GM21786 (cell line): Measurements from ENCODE around the gene INSYN2B.

Experiments used
- ATAC-seq: cut with Tn5 transposase; IDR thresholded peaks from one replicate; pipeline ENCODE4 v1.9.1; 2021; ENCODE audit not compliant: unreplicated experiment

Gene INSYN2B

DNA sequence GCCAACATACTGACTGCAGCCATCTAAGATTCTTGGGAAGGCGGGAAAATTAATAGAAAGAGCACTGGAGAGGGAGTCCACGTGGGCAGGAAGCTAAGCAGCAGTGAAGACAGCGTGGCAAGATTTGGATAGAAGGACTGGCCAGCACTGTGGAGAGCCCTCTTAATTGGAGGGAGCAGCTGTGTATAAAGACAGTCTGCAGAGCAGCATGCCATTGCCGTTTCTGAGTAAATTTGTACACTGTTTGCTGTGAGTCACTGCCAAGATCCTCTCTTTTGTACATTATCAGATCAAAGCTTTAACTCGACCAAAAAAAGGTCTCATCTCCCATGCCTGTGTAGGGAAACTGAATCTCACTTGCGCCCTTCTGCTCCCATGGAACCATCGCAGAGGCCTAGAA, 45.3 kb downstream of the INSYN2B start:
- no peak for ATAC-seq

DNA sequence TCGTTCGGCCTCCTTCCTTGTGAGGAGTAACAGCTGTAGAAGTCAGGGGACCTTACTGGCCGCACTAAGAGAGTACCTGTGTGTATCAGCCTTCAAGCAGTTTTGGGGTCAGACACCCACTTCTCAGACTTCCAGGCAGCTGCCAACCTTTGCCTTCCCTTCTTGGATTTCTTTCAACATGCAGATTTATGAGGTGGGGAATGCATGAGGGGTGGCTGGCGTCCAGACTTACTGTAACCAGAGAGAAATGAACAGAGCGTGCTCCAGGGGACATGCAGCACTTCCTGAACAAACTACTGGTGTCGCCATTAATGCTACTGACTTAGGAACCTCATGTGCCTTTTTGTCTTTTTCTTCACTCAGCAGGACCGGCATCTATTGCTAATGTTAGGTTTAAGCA, 46.7 kb downstream of the INSYN2B start:
- no peak for ATAC-seq

DNA sequence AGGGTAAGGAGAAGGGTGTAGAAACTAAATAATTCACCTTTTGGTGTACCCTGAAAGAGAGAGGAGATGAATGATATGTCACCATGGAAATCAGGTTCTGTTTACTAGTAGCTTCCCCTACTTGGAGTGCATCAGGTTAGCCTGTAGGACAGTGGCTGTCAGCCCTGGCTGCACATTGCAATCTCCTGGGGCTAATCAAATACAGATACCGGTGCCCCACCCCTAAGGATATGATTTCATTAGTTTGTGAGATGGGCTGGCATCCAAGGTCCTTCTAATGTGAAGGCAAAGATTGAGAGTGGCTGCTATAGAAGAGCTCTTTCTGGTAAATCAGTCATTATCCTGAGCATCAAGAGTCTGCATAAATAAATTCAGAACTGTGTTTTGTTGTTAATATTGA, 47.2 kb downstream of the INSYN2B start:
- ATAC-seq: no peak

DNA sequence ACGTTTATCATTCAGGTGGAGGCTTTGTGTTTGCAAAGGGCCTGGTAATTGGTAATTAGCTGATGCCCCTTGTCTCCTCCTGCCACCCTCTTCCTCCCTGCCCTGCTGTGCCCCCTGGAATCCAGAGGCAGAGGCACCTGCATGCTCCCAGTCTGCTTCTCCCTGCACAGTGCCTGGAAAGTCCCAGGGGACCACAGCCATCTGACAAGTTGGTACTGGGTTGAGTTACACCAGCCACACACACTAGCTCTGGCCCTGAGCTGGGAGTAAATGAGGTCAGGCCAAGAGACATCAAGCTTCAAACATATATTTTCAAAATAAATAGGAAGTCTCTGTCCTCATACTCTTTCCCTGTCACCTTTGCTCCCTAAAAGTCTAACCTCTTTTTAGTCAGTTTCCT, 56.3 kb downstream of the INSYN2B start:
- ATAC-seq: peak; percentile 74

DNA sequence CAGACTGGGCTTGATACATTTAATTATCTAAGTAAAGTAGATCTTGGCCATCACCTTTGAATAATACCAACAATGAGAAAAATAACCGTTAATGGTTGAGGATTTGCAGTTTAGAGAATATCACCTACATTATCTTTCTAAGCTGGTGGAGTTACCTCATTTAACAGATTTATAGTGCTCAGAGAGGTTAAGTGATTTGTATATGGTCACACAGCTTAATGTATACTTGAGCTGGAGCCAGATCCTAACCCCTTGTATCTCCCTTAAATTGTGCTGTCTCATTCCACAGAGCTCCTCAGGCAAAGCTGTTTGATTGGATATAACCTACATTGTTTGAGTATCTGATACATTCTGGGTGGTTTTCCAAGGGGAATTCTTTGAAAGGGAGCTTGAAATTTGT, 57.8 kb downstream of the INSYN2B start:
- ATAC-seq: no peak

DNA sequence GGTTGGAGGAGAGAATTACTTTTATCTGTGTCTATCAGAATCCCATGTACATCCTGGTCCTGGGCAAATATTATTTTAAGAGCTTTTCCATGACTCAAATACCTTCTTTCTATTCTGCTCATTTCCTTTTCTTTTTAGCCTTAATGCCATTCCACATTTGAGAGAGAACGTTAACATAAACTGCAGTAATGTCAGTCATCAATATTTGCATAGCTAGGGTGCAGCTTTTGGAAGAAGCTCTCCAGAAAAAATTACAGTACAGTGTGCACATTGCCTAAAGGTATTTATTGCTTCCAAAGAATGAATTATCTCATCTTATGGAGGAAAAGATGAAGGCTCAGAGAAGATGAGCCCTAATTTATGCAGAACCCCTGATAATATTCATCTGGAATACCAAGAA, 58.3 kb downstream of the INSYN2B start:
- no peak for ATAC-seq

DNA sequence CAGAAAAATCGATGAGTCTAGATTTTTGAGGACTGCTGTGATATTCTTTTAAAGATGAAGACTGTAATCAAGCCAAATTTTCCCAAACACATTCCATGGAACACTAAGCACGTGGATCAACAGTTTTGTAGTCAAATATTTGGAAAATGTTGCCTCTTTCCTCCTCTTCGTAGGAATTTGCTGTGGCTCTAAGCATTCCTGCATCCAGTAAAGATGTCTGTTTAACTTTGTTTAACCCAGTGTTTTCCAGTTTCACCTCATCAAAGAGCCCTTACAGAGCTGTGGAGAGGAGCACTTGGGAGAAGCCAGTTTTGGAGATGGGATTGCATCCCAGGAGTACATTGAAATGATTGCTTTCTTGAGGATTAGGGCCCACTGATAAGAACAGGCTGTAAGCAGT, 58.9 kb downstream of the INSYN2B start:
- no peak for ATAC-seq

DNA sequence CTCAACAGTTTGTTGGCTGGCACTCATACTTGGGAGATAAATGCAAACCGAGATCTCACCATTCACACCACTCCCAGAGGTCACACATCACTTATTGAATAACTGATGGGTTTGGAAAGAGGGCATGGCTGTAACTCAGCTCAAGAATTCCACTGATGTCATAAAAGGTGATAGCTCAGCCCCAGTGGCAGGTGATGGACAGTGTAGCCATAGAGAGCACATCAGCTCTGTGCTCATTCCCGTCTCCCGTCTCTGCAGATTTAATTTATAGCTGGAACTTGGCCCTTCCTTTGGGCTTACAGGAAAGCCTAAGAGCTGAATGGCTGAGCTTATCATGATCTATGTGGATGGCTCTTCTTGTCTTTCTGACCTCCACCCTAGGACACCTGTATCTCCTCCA, 59.8 kb downstream of the INSYN2B start:
- no peak for ATAC-seq

DNA sequence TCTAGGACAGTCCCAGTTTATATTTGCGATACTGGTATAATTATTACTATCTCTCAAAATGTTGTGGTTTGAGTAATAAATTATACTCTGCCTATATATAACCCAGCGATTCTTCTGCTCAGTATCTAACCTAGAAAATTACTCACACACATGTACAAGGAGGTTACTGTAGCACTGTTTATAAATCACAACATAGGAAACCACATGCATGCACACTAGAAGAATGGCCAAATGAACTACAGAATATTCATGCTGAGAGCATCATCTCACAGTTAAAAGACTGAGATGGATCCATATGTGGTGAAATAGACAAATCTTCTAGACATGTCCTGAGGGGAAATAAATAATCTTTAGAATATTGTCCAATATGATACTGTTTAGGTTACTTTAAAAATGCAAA, 62.1 kb downstream of the INSYN2B start:
- ATAC-seq: no peak

DNA sequence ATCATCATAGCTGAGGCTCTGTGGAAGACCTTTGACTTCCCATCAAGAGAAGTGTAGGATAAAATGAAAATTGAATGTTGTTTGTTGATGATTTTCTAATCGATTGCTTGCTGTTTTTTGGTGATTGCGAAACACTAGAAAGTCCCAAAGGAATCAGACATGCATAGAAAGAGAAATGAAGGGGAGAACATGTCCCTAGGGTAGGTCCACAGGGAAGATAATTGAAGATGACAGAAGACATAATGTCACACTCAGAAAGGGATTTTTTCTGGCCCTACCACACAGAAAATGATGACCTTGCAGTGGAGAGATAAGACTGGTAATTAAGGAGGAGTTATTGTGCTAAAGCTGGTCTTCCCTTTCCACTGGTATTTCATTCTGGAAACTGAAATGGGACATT, 62.8 kb downstream of the INSYN2B start:
- no peak for ATAC-seq

DNA sequence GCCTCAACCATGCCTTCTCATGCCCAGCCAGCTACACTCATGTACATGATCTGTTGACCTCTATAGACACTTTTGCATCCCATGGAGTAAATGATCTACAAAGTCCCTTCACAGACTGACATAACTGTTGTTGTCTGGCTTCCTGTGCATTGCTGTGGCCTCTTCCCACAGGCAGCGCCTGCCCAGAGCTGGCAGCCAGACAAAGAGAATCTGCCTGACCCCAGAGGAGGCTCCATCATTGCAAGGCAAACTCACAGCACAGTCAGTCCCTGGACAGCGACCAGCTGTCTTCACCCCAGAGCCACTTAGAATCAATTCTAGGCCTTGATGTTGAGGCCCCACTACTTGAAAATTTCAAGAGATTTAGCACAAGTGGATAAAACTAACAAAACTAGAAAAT, 65.5 kb downstream of the INSYN2B start:
- no peak for ATAC-seq

DNA sequence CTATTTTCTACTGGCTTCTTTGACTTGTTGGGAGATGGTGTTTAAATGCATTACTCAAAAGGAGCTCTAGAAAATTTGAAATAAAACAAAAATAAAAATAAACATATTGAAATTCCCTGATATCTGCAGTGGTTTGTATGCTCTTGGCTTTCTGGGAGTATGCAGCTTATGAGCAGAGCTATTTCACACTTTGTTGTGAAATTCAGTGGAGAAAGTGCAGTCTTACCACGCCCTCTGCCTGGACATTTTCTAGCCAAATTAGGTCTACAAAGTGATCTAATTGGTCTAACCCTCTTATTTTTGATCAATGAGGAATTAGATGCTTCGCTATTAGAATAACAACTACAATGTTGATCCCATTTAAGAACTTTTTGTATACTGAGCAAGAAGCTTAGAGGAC, 66.8 kb downstream of the INSYN2B start:
- ATAC-seq: no peak

DNA sequence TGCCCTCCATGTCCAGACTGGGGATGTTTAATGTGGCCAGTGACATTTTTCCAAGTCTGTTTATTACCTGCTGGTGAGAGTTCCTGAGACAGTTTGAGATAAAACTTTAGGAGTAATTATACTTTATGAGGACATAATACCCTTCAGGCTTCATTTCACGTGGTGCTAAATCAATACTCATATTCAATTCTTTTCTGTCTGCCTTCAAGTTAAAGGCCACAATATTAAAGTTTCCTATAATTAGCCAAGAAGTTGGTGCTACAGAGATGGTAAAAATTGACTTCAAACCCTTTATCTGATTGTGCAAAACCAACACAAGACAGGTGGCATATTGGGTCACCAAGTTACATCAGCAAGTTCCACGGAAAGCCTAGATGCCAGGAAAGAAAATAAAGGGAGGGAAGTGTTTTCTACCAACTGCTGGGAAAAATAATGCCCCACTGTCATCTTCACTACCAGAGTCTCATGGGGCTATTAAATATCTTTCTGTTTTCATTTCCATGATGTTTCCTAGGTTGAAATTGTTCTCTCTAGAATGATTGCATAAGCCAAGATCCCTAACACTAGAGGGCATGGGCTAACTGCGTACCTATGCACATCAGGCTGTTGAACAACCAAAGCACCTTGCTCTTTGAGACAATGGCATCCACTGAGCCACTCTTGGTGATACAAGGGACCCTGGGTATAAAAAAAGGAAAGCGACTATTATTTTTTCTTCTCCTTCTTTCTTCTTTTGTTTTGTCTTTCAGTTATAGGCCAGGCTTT, 68.7 kb downstream of the INSYN2B start:
- ATAC-seq: no peak

DNA sequence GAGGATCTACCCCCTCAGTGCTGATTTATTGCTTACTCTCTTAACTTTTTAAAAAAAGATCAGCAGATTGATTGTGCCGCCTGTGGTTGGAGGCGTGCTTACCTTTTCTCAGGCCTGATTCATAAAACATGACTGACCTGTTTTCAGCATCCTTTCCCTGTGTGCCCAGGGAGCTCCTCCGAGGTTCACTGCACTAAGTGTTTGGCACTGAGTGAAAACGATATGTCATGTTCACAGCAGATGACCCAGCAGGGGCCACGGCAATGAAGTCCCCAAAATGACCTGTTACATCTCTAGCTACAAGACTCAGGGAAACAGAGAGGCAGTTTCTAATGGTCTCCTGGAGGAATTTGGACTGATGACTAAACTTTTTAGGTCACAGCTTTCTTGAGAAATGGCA, 69.9 kb downstream of the INSYN2B start:
- ATAC-seq: no peak

DNA sequence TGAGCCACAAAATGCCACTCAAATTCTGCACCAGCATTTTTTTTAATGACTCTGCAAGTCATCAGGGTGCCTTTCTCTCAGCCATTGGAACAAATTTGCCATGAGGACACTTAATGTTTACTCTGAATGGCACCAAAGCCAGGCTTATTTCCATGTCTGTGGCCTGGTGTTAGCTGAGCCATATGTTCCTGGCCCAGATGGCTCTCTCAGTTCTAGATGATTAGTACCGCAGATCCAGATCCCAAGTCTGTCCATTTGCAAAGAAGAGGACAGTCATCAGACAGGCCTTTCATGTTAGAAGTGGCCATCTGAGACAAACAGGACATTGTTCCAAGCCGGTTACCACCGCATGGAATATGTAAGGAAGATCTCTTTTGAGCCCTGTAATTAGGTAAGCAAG, 70.3 kb downstream of the INSYN2B start:
- ATAC-seq: no peak

DNA sequence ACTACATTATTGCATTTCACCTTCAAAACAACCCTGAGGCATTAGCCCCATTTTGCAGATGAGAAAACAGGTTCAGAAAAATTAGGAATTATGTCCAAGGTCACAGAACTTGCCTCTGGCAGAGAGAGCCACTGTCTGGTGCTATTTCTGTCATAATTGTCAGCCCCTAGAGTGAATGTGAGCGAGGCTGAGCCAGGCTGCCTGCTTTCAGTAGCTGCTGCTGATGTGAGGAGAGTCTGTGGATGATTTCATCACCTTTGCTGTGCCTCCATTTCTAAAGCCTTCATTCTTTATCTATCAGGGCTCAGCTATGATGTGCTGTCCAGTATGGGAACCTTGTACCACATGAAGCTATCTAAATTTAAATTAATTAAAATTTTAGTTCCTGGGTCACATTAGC, 71.4 kb downstream of the INSYN2B start:
- ATAC-seq: no peak

DNA sequence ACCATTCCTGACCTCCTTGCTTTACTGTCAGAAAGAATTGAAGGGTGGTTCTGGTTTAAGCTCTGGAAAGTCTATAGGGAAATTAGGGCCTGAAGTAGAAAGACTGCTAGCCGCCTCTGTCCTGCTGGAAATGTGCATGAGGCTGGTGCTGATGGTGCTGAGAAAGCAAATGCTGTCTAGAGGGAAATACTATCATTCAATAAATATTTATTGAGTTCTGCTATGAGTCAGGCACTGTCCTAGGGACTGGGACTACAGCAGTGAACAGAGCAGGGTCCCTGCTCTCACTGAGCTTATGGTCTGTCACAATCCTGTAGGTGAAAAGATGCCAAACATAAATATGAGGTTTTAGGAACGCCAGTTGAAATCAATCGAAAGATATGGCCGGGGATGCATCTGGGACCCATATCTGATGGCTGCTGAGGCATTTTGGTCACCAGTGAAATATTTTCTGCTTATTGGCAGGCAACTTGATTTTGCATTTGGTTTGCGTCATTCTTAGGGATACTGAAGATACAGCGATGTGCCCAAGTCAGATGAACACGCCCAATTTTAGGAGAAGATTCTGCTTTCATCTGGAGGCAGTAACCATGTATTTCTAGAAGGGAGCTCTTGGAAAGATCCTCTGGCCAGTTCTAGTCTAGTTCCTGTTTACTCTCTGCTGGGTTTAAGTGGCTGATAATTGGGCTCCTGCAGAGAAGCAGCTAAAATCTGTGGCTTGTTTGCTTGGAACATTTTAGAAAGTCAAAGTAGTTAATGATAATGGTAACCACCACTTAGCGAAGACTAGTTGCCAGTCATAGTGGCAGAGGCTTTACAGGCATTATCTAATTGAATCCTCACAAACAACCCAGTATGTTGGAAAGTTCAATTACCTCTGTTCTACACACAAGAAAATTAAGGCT, 73.3 kb downstream of the INSYN2B start:
- no peak for ATAC-seq

DNA sequence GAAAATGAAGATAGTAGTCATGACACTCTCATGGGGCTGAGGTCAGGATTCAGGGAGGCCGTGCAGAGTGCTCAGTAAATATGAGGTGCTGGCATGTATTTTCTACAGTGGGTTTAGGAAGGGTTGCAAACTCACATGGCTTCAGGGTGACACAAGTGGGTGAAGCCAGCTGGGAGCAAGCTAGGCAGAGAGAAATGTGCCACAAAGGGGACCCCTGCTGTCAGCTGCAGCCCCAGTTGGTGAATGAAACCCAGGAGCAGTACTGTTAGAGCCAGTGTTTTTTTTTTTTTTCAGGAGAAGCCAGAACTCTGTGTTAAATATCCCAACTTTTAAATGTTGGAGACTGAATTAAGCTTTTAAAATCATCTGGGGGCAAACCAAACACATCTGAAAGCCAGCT, 75.3 kb downstream of the INSYN2B start:
- ATAC-seq: no peak

DNA sequence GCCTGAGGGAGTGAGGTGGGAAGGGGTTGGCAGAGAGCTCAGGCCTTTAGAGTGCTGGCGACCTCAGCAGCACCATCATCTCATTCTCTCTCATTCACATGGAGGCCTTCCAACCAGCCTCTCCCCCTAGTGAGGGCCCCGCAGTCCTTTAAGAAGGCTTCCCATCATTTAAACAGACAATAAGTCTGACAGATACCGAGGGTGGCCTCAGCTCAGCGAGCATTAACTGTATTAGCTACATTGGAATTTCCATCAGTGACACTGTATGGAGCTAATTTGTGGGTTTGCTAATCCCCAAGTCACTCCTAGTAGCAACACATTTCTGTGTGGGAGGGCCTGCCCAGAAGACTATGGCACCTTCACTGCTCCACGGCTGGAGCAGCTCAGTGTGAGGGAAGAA, 75.8 kb downstream of the INSYN2B start:
- no peak for ATAC-seq

DNA sequence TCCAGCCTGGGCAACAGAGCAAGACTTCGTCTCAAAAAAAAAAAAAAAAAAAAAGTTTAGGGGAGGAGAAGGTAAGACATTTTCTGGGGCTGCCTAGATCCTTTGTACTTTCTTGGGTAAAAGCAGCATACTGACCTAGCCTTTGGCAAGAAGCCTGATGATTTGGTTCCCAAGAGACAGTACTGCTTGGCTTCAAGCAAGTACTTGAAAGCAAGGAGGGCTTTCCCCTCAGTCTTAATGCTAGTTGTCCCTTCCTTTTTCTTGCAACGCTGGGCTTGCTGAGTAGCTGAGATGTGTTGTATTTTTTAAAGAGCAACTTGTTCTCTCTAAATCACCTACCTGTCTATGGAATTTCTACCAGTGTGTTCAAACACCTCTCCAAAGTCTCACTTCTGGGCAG, 76.2 kb downstream of the INSYN2B start:
- ATAC-seq: no peak

DNA sequence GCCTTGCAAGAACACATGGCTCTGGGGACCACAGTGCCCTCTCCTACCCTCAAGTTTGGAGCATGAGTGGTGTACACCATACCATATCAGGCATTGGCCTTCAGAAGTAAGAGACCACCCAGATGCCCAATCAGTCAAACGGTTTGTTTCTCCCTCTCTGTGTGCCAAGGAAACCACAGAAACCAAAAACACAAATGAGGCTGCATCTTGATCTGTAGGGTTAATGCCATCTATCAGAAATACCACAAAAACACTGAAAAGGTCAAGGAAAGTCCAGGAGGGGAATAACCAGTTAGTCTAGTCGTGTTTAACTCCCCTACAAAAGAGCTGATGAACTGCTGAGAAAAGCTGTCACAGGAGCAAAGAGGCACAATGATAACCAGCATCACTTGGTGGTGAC, 78.4 kb downstream of the INSYN2B start:
- ATAC-seq: no peak

DNA sequence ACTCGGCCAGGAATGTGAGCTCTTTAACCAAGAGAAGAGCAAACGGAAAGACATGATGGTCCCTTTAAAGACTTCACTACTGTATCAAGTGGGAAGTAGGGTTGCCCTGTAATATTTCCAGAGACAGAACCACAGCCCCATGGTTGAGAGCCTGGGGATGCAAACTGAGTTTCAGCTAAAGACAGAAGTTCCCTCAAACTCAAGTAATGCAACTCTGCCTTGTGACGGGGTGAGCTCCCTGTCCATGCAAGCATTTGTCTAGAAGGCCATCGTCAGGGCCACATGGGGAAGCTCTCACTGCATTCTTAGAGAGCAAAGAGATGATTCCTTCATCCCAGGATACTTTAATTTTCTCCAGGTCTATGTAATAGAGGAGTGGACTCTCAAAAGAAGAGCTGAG, 82.8 kb downstream of the INSYN2B start:
- ATAC-seq: no peak
